Fibroblast of upper back skin (primary cell): ENCODE measurements around the gene PIK3CB.
"Not testable (repeated sequence)": the region's sequence is repeated elsewhere in the genome, so short reads cannot be mapped to it uniquely, and the experiment has no call there.

Experiments
- DNase-seq: peaks from one replicate; pipeline ENCODE4 v3.0.0-alpha.2; 2013

Gene PIK3CB

DNA sequence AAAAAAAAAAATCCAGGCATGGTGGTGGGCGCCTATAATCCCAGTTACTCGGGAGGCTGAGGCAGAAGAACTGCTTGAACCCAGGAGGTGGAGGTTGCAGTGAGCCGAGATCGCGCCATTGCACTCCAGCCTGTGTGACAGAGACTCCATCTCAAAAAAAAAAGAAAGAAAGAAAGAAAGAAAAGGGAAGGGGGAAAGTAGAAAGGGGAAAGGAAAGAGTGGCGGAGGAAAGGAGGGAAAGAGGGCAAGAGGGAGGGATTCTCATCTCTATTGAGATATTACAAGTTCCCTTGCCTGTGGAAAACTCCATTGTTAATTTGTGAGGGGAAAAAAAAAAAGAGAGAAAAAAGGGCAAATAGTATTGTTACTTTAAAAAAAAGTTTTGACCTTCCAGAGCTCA, 32.5 kb downstream of the PIK3CB start:
- DNase-seq = not testable (repeated sequence)

DNA sequence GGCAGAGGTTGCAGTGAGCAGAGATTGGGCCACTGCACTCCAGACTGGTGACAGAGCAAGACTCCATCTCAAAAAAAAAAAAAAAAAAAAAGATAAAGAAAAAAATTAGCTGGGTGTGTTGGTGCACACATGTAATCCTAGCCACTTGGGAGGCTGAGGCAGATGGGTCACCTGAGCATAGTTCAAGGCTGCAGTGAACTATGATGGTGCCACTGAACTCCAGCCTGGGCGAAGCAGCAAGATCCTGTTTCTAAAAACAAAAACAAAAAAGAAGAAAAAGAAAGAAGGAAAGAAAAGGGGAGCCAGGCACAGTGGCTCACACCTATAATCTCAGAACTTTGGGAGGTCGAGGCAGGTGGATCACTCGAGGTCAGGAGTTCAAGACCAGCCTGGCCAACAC, 32.9 kb downstream of the PIK3CB start:
- DNase-seq = no peak

DNA sequence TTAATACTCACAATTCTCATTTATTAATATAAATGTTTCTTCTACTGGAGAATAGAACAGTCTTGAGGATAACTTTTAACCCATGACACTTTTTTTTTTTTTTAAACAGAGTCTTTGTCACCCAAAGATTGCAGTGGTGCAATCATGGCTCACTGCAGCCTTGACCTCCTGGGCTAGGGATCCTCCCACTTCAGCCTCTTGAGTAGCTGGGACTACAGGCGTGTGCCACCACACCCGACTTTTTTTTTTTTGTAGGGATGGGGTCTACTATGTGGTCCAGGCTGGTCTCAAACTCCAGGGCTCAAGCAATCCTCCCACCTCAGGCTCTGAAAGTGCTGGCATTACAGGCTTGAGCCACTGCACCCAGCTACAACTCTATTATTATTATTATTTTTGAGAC, 34.5 kb downstream of the PIK3CB start:
- no peak for DNase-seq

DNA sequence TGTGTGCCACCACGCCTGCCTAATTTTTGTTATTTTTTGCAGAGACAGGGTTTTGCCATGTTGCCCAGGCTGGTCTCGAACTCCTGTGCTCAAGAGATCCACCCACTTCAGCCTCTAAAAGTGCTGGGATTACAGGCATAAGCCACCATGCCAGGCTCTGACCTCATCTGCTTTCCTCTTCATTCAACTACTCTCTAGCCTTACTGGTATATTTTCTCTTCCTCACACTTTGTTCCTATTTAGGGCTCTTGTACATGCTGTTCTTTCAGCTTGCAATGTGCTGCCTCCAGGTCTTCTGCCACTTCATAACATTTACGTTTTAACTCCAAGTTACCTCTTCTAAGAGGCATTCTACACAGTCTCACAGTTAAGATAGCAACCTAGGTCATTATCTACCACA, 34.9 kb downstream of the PIK3CB start:
- DNase-seq = no peak

DNA sequence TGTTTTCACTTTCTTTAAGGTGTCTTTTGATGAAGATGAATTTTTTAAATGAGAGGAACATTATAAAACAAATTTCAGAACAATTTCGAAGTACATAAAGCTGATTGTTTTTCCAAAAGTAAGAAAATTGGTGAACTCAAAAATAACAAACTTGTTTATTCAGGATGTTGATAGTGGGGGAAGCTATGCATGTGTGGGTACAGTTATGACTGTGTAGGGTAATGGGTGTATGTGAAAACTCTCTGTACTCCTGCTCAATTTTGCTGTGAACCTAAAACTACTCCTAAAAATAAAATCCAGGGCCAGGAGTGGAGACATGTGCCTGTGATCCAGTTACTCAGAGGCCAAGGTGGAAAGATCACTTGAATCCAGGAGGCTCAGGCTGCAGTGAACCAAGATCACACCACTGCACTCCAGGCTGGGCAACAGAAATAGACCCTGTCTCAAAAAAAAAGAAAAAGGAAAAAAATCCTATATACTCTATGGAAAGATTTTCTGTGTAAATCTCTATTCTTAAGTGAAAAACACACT, 37.2 kb downstream of the PIK3CB start:
- DNase-seq = no peak

DNA sequence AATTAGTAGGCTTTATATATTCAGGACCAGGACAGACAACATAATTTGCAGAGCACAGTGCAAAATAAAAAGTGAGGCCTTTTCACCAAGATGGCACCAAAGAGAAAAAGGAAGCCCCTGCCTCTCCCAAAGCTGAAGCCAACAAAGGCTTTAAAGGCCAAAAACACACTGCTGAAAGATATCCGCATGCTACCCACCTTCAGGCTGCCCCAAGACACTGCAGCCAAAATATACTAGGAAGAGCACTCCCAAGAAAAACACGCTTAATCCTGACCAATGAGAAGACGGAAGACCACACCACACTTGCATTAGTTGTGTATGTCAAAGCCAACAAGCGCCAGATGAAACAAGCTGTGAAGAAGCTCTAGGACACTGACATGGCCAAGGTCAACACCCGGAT, 38.0 kb downstream of the PIK3CB start:
- DNase-seq = no peak

DNA sequence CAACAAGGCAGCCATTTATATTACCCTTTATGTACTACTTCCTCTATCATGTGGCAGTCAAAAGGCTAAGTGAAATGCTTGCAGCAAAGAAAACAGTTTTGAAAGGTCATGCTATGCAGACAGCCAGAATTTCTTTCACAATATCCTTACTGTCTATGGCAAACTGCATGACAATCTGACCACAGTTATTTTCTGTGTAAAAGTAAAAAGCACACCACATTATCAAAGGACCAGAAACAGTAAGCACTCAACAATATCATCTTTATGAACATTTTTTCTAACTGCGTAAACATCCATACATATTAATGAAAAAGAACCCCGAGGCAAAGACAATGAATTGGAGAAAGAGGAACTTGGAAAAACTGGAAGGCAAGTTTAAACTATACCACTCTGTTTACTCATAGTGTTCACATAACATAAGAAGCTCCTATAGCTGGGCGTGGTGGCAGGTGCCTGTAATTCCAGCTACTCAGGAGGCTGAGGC, 47.9 kb downstream of the PIK3CB start:
- DNase-seq = peak; percentile 56

DNA sequence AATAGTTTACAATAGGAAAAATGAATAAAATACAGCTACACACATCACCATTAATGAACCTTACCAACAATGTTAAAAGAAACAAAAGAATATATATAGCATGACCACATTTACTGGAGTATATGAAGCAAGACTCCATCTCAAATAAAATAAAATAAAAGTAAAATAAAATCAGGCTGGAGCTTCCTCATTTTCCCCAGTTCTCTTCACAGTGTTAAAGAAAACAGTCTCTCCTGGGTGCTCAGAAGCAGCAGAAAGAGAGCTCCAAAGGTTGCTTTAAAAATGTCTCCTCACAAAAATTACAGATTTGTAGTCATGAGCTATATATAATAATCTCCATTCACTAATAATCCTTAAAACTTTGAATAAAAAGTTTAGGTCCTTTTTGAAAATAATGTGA, 48.8 kb downstream of the PIK3CB start:
- DNase-seq = no peak

DNA sequence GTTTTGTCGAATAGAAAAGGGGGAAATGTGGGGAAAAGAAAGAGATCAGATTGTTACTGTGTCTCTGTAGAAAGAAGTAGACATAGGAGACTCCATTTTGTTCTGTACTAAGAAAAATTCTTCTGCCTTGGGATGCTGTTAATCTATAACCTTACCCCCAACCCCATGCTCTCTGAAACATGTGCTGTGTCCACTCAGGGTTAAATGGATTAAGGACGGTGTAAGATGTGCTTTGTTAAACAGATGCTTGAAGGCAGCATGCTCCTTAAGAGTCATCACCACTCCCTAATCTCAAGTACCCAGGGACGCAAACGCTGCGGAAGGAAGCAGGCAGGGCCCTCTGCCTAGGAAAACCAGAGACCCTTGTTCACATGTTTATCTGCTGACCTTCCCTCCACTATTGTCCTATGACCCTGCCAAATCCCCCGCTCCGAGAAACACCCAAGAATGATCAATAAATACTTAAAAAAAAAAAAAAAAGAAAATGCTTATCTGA, 49.3 kb downstream of the PIK3CB start:
- not testable (repeated sequence) for DNase-seq

DNA sequence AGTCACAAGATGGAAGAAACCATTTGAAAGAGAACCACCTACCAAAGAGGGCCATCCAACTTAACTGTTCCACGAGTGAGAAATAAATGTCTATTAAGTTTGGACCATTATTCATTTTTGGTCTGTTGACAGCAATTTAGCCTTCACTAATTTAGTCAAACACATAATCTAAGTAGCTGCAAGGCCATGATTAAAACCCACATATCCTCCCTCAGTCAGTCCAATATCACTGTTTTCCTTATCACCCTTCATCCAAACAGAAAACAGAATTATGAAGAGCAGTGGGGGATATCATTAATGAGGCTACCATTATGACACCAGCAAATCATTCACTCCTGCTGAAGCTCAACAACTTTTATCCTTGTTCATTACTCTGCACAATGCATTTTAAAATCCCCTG, 52.0 kb downstream of the PIK3CB start:
- DNase-seq = no peak

DNA sequence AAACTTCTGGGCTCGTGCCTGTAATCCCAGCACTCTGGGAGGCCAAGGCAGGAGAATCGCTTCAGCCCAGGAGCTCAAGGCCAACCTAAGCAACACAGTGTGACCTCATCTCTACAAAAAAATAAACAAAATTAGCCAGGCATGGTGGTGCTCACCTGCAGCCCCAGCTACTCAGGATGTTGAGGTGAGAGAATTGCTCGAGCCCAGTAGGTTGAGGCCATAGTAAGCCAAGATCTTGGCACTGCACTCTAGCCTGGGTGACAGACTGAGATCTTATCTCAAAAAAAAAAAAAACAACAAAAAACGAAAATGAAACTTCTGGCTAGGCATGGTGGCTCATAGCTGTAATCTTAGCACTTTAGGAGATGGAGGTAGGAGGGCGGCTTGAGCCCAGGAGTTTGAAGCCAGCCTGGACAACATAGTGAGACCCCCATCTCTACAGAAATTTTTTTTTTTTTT, 53.7 kb downstream of the PIK3CB start:
- DNase-seq = no peak

DNA sequence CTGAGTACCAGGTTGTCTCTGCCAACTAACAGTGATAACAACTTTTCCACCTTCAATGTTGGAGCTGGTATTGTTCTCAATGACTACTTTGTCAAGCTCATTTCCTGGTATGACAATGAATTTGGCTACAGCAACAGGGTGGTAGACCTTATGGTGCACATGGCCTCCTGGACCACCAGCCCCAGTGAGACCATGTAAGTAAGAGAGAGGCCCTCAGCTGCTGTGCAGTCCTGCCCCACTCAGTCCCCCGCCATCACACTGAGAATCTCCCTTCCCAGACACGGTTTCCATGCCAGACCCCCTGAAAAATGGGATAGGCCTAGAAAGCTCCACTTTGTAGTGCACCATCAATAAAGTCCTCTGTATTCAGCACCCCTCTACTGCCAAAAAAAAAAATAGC, 56.1 kb downstream of the PIK3CB start:
- no peak for DNase-seq

DNA sequence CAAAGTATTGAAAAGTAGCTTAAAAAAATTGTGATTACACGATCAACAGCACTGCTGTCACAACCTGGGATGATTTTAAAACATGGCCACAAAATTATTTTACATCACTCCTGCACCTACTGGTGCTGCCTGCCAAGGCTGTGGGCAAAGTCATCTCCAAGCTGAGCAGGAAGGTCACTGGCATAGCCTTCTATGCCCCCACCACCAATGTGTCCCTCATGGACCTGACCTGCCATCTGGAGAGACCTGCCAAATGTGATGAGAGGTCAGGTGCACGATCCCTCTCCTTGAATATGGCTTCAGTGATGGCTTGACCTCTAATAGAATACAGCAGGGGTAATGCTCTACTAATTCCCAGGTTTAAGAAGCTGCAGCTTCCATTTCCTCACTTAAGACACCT, 57.8 kb downstream of the PIK3CB start:
- DNase-seq = no peak

DNA sequence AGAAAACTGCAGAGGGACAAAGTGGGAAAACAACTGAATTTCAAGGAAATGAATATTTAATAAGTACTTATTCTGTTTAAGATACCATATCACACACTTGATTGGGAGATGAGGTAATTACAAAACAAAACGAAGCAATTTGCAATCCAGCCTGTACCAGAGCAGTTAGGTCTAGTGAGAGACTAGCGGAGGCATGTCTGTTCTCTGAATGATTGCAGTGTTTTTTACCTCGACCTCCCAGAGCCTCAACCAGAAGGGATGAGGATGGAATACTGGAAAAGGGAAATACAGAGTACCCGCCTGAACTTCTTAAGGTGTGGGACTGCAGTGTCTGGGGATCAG, 59.5 kb downstream of the PIK3CB start:
- DNase-seq = peak; percentile 5

DNA sequence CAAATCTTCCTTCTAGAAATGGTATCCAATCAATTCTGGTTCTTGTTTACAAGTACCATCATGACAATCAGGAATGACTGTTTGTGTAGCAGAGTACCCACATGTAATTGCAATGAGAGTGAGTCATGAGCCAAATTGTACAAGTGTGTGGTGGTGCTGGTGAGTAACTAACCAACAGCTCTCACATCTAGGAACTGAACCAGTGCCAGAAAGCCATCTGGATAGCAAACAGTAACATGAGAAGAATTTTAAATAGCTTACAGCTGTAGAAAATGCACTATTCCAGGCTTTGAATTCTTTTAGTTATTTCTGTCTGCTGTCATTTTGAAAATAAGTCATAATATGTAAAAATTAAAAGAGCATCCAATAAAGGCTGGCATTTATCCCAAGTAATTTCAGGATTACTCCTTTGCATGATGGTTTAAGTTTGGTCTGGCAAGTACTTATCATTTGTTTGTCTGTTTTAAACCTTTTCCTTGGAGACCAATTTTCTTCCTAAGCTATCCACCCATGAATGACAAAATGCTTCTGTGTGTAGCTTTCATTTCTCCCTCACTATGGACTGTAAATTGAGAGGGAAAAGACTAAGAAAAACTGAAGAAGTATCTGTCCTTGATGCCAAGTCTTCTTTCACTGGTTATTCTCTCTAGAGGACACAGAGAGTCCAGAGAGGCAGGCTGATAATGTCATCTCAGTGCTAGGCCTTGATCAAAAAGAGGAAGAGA, 60.0 kb downstream of the PIK3CB start:
- peak; percentile 100 for DNase-seq

DNA sequence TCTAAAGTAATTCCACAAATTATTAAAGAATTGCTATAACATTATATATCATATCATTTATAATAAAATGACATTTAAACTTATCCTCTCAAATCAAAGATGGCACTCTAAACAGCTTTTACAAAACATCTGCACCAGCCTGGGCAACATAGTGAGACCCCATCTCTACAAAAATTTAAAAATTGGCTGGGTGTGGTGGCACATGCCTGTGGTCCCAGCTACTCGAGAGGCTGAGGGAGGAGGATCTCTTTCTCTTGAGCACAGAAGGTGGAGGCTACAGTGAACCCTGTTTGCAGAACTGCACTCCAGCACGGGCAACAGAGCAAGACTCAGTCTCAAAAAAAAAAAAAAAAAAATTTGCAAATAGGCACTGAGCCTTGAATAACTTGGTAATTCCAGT, 63.1 kb downstream of the PIK3CB start:
- DNase-seq = no peak

DNA sequence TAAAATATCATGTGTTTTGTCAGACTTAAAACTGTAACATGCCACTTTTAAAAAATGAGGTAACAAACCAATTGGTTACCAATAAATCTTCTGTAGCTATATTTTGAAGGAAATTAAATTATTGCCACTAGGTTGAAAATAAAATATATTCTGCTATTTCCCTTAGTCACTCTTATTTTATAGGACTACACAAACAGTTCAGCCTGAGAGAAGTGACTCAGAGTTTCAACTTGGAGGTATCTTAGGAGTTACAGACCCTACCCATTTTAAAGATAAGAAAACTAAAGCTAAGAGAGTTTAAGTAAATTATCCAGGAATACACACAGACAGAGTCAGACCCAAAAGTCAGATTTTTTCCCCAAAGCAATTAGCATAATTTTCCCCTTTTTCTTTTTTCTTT, 65.1 kb downstream of the PIK3CB start:
- DNase-seq = no peak

DNA sequence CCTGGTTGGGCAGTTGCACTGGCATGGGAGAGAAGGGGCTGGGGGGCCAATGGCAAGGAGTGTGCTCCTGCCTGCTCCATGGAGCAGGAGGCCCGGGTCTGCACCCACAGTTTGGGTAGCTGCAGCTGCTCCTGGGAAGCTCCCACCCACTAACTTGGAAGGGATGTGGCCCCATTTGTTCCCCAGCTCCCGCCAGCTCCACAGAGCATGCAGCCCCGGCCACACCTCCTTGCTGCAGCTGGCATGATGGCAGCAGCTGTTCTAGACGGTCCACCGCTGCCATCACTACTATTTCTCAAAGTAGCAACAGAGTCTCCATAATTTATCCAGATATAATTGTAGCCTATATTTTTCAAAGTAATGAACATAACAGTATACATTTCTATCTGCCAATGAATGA, 65.8 kb downstream of the PIK3CB start:
- DNase-seq = no peak

DNA sequence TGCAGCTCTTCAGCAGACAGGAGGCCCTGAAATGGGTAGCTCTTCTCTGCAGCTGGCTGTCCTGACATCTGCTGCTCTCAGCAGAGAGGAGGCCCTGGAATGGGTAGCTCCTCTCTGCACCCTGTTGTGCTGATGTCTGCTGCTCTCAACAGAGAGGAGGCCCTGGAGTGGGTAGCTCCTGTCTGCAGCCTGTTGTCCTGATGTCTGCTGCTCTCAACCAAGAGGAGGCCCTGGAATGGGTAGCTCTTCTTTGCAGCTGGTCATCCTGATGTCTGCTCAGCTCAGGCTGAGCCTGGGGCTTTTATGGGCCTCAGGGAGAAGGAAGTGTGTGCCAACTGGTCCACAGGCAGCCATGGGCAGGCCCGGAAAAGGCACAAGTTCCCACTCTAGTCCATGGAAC, 66.6 kb downstream of the PIK3CB start:
- DNase-seq = no peak

DNA sequence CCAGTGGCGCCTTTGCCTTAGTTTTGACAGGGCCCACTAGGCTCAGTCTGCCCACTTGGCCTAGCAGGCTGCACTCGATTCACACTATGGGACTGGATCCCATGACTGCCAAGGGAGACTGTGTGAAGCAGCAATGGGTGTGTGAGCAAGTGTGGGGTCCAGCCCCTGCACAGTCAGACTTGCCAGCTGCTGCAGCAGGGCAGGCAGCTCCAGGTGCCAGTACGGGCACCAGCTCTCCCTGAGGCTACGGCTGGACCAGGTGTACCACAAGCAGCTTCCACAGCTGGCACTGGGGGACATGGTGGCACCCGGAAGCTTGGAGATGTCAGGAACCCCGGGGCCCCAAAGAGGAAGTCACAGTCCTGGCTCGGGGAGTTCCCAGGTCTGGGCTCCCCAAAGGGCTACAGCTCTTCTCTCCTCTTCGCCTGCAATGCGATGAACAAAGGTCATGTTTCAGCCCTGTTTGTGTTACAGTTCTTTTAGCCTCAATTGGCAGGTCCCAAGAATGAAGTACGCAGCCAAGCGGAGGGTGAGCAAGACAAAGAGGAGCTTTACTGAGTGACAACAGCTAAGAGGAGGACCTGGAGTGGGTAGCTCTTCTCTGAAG, 67.1 kb downstream of the PIK3CB start:
- no peak for DNase-seq

DNA sequence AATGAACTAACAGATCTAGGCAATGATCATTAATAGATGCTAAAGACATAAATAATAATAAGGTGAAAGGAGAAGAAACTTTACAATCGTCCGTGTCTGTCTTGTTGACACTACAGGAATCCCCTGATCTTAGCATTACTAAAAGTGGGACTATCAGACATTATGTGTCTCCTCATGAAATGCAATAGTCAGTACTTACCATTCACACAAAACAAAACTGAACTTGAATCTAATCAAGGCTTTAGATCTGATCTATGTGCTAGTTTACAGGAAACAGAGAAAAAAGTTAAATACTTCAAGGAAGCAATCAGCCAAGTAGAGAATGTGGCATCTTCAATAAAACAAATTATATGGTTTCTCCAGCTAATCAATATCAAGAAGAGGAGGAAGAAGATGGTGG, 73.7 kb downstream of the PIK3CB start:
- no peak for DNase-seq

DNA sequence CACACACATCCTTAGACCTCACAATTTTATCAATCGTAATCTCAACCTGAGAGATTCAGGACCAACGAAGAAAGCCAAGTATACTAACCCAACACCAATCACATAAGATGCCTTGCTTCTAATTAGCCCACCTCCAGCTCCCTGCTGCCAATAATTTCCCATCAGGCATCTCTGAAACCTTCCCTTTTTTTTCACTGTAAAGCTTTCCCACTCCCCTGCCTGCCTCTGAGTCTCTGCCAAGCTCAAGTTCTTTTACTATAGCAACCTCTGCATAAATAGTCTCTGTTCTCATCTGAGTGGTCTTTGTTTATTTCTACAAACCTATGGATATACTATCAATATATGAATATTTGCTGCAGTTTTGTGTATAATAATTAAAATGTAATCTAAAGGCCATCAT, 86.5 kb downstream of the PIK3CB start:
- no peak for DNase-seq

DNA sequence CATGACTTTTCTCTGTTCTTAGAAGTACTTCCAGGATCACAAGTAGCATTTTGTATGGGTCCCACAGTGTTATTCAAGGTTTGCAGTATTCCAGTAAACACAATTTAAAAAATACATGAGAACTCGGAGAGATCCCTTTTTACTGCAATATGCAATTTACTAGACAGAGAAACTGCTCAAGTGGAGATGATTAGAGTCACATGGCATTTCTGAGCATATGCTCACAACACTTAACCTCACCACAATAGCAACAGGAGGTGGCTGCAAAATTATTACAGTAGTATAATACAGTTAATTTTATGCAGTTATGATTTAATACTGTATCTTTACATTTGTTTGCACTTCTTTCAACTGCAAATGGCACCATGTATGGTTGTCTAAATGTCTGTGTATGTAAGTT, 87.5 kb downstream of the PIK3CB start:
- DNase-seq = no peak

DNA sequence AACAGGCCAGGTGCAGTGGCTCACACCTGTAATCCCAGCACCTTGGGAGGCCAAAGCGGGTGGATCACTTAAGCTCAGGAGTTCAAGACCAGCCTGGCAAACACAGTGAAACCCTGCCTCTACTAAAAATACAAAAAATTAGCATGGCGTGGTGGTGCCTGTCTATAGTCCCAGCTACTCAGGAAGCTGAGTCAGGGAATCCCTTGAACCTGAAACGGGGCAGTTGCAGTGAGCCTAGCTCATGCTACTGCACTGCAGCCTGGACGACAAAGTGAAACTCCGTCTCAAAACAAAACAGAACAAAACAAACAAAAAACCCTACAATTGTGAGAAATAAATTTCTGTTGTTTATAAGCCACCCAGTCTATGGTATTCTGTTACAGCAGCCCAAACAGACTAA, 94.7 kb downstream of the PIK3CB start:
- DNase-seq = no peak

DNA sequence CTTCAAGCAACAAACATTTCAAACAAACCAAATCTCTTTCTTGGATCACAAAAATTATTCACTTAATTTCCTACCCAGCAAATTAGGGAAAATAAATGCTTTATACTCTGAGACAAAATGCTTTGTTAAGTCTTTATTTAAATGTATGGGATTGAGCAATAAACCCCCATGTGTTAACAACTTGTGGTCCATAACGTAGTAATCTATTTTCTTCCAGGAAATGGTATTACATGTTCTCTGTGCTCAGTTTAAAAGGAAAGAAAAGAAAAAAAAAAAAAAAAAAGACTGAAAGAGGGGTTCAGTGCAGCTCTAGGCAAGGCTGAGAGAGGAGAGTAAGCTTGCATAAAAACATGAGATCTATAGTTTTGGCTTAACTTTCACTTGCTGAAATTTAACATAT, 102.3 kb downstream of the PIK3CB start:
- no peak for DNase-seq
